Coronary artery (tissue), 2 donors: ENCODE data around the gene MAP3K20.

Experiments
- DNase-seq: peaks from one replicate; pipeline ENCODE4 v3.0.0-alpha.2; 2017; ENCODE audit warnings: low spot score
- H3K27ac ChIP-seq, 2 donors: fragments of 200-600 bp; sonication (generic); one replicate each; pipeline ENCODE4 v1.5.1; 2016 to 2019
- H3K4me3 ChIP-seq: fragments of 200-600 bp; sonication (generic); 2 replicates; pipeline ENCODE4 v1.5.1; 2016; ENCODE audit warnings: mild to moderate bottlenecking, moderate library complexity
- CTCF ChIP-seq: fragments of 200-600 bp; sonication (generic); IDR thresholded peaks from one replicate; pipeline ENCODE4 v1.5.1; 2019; ENCODE audit warnings: antibody characterized with exemption

The MAP3K20 gene

GRCh38 chr2:173059292-173059691 lies 16.4 kb upstream of the MAP3K20 start:
- H3K27ac ChIP-seq, result no peak overlapping the region
- no peak for TF ChIP-seq CTCF
- DNase-seq, result no peak
- H3K4me3 ChIP-seq, result no peak overlapping the region

DNA sequence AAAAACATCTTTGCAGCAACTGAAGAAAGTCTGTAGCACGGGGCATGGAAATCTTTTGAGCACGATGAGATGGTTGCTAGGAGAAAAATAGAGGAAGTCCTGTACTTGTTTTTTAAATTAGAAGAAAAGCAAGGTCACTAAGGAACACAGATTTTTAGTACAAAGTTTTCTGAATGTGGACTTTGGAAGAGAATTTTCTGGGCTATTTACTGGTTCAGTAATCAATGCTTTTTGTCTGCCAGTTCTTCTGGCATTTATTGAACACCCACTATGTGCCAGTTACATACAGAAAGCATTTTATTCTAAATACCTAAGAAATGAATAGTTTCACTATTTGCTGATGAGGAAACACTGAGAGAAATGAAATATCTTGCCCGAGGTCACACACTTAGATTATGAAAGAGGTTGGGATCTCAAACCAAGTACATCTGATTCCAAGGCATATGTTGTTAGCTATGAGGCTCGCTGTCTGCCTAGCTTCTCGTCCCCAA lies 15.6 kb upstream of the MAP3K20 start:
- Histone ChIP-seq H3K4me3 (no peak overlapping the region), H3K27ac (no peak overlapping the region)
- TF ChIP-seq CTCF, result no peak
- no peak for DNase-seq

- Histone ChIP-seq H3K27ac (no peak overlapping the region), H3K4me3 (no peak overlapping the region)
- TF ChIP-seq CTCF, result no peak
- no peak for DNase-seq
Measured at GRCh38 chr2:173062801-173063200, 12.8 kb upstream of the MAP3K20 start.

- no peak overlapping the region for H3K27ac ChIP-seq
- DNase-seq, result no peak
- no peak for TF ChIP-seq CTCF
- no peak overlapping the region for H3K4me3 ChIP-seq
Measured at GRCh38 chr2:173064151-173064805, 11.4 kb upstream of the MAP3K20 start.

GRCh38 chr2:173066887-173067676 lies 8.6 kb upstream of the MAP3K20 start:
- TF ChIP-seq CTCF, result no peak
- H3K4me3 ChIP-seq, result no peak overlapping the region
- no peak for DNase-seq
- no peak overlapping the region for H3K27ac ChIP-seq

- Histone ChIP-seq H3K4me3 (peak overlapping the region; percentile 90), H3K27ac (peak overlapping the region; percentile 89 to 90)
- TF ChIP-seq CTCF, result no peak
- no peak for DNase-seq
Measured at GRCh38 chr2:173075056-173075780, 428 bp upstream of the MAP3K20 start.
